ENCODE measurements around the gene FAM169A.
"Not testable (repeated sequence)": the region's sequence is repeated elsewhere in the genome, so short reads cannot be mapped to it uniquely, and the experiment has no call there.

FAM169A gene

GRCh38 chr5:74865804-74866595 is at the start of gene FAM169A:
FAM169A (minus strand) TSS chr5:74866387; CDS start chr5:74841676, 24,711 bp downstream.
- DNase-seq (ENCODE audit: low read depth in 2 of 2), result peak; percentile 29 to 31

GRCh38 chr5:74915488-74915887 is 49.3 kb upstream of the FAM169A start:
- DNase-seq (ENCODE audit: low read depth in 2 of 2), result no peak

GRCh38 chr5:74911421-74911820 is 45.2 kb upstream of the FAM169A start:
- not testable (repeated sequence) for DNase-seq (ENCODE audit: low read depth in 2 of 2)

- DNase-seq (ENCODE audit: low read depth in 2 of 2), result not testable (repeated sequence)
These were observed 43.7 kb upstream of the FAM169A start for GRCh38 chr5:74909888-74910287.

- DNase-seq (ENCODE audit: low read depth in 2 of 2), result not testable (repeated sequence)
These were observed 42.0 kb upstream of the FAM169A start for GRCh38 chr5:74908237-74908636.

- not testable (repeated sequence) for DNase-seq (ENCODE audit: low read depth in 2 of 2)
These were observed 38.5 kb upstream of the FAM169A start for GRCh38 chr5:74904713-74905112.

GRCh38 chr5:74903165-74903787 is 37.1 kb upstream of the FAM169A start:
- DNase-seq (ENCODE audit: low read depth in 2 of 2), result no peak

GRCh38 chr5:74897049-74897448 is 30.9 kb upstream of the FAM169A start:
- no peak for DNase-seq (ENCODE audit: low read depth in 2 of 2)

- no peak for DNase-seq (ENCODE audit: low read depth in 2 of 2)
These were observed 29.7 kb upstream of the FAM169A start for GRCh38 chr5:74895906-74896305.

GRCh38 chr5:74894351-74894750 is 28.2 kb upstream of the FAM169A start:
- no peak for DNase-seq (ENCODE audit: low read depth in 2 of 2)

GRCh38 chr5:74892921-74893320 is 26.7 kb upstream of the FAM169A start:
- DNase-seq (ENCODE audit: low read depth in 2 of 2), result no peak

GRCh38 chr5:74889523-74890105 is 23.4 kb upstream of the FAM169A start:
- DNase-seq (ENCODE audit: low read depth in 2 of 2), result no peak

GRCh38 chr5:74888117-74888516 is 21.9 kb upstream of the FAM169A start:
- no peak for DNase-seq (ENCODE audit: low read depth in 2 of 2)

- no peak for DNase-seq (ENCODE audit: low read depth in 2 of 2)
These were observed 19.0 kb upstream of the FAM169A start for GRCh38 chr5:74885170-74885569.

GRCh38 chr5:74882379-74883134 is 16.4 kb upstream of the FAM169A start:
- not testable (repeated sequence) for DNase-seq (ENCODE audit: low read depth in 2 of 2)

GRCh38 chr5:74877624-74878304 is 11.6 kb upstream of the FAM169A start:
- no peak for DNase-seq (ENCODE audit: low read depth in 2 of 2)

- DNase-seq (ENCODE audit: low read depth in 2 of 2), result no peak
These were observed 10.0 kb upstream of the FAM169A start for GRCh38 chr5:74875994-74876791.

GRCh38 chr5:74873525-74874249 is 7.5 kb upstream of the FAM169A start:
- no peak for DNase-seq (ENCODE audit: low read depth in 2 of 2)

- no peak for DNase-seq (ENCODE audit: low read depth in 2 of 2)
These were observed 4.3 kb upstream of the FAM169A start for GRCh38 chr5:74870299-74871067.
